OCI-M2 (cell line): ENCODE results near the gene EIF2A.
A peak's percentile ranks its signal among the peaks of the same experiment; 100 is the strongest.
"Not testable (repeated sequence)": the region's sequence is repeated elsewhere in the genome, so short reads cannot be mapped to it uniquely, and the experiment has no call there.

ENCODE experiments used
- DNase-seq: peaks from one replicate; lab custom pipeline; 2025; ENCODE audit not compliant: unreplicated experiment; lab: John Stamatoyannopoulos, UW

EIF2A gene

DNA sequence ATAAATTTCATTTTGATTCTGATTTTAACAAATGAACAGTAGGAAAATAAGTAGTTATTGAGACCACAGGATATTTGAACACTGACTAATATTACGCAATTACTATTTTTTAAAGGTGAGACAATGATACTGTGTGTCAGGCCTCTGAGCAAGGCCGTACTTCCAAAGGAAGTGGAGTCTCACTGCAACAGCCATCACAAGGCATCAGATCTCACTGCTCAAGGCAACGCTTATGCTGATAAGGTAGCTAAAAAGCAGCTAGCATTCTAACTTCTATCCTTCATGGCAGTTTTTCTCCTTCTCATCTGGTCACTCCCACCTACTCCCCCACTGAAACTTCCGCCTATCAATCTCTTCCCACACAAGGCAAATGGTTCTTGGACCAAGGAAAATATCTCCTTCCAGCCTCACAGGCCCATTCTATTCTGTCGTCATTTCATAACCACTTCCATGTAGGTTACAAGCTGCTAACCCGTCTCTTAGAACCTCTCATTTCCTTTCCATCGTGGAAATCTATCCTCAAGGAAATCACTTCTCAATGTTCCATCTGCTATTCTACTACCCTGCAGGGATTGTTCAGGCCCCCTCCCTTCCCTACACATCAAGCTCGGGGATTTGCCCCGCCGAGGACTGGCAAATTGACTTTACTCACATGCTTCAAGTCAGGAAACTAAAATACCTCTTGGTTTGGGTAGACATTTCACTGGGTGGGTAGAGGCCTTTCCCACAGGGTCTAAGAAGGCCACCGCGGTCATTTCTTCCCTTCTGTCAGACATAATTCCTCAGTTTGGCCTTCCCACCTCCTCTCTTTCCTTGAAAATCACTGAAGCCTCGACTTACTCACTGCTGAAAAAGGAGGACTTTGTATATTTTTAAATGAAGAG, 54.3 kb downstream of the EIF2A start:
- DNase-seq: peak; percentile 55

DNA sequence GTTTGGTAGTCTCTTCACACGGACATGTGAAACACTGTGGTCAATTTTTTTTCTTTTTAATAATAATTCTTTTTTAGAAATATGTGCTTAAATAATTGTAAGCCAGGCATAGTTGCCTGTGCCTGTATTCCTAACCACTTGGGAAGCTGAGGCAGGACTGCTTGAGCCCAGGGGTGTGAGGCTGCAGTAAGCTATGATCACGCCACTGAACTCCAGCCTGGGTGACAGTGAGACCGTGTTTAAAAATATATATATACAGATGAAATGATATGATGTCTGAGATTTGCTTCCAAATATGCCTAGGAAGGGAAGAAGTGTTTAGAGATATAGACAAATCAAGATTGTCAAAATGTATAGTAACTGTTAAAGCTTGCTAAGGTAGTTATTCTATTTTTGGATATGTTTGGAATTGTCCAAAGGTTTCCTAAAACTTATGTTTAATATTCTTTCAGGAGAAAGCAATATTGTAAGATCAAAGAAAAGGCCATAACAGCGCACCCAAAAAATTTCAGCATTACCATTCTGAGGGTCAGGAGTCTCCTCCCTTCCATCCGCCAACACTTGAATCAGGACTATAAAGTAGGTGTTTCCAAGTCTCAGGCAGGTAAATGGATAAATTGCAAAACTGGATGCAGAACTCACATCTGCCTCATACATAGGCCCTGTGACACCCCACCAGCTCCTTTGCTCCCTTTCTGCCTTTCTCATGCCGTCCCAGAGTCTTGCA, 56.0 kb downstream of the EIF2A start:
- DNase-seq: no peak

DNA sequence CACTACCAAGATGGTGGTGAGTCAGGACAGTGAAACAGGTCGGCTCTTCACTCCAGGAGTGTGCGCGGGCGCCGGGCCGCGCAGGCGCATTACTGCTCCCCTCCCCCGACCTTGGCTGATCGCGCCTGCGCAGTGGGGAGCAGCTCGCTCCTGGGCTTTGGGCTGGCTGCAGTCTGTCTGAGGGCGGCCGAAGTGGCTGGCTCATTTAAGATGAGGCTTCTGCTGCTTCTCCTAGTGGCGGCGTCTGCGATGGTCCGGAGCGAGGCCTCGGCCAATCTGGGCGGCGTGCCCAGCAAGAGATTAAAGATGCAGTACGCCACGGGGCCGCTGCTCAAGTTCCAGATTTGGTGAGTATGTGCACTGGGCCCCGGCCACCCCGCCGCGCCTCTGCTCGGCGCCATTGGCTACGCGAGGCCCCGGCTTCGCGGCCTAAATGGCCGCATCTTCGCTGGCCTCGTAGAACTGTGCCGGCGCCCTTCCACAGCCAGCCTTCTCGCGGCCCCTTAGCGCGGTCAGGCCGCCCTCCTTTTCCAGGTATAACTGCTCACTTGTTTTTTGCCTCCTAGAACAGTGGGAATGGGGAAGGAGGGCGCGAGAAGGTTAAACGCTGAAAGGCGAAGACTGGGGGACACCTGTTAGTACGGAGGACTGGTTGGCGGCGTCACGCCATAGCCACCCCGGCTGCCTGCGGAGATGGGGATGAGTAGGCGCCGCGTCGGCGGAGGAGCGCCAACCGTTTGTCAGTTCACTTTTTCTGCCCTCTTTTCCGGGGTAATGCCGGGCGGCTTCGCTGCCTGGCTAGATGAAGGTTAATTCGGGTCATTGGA, 56.8 kb downstream of the EIF2A start, which contains the start of gene SELENOT:
SELENOT (plus strand) TSS at position 169 of the 827 bp plus-strand sequence; CDS start at position 211, 42 bp downstream.
- peak; percentile 84 for DNase-seq

DNA sequence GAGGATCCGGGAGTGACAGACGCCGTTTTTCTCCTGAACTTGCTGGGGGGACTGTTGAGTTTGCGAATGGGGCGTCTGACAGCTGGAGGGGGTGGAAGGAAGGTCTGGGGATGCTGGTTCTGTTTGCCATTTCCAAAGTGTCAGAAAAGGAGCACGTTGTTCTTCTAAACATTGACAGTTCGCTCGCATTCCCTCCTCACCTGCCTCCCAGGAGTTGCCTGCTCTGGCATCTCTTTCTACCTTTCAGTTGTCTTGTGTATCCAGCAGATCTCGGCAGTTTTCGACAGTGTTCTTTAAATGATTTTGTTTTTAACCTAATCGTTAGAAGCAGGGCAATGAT, 57.4 kb downstream of the EIF2A start:
- no peak for DNase-seq

DNA sequence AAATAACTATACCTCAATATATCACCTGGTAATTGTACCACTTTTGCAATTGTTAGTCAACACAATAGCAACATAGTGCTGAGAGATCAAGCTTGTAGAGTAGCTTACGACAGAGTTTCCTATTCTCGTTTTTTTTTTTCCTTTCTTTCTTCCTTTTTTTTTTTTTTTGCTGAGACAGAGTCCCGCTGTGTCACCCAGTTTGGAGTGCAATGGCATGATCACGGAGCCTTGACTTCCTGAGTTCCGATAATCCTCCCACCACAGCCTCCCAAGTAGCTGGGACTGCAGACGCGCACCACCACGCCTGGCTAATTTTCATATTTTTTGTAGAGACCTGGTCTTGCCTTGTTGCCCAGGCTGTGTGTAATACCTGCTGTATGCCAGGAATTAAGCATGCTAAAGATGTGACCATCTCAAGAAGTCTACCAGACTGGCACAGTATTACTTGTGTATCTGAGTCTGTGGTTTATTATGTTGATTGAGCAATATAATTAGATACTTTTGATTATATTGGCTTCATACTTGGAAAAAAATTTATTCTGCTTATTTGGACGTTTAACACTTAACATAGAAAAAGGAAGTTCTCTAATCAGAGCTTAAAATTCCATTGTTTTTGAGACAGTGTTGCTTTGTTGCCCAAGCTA, 59.5 kb downstream of the EIF2A start:
- no peak for DNase-seq

DNA sequence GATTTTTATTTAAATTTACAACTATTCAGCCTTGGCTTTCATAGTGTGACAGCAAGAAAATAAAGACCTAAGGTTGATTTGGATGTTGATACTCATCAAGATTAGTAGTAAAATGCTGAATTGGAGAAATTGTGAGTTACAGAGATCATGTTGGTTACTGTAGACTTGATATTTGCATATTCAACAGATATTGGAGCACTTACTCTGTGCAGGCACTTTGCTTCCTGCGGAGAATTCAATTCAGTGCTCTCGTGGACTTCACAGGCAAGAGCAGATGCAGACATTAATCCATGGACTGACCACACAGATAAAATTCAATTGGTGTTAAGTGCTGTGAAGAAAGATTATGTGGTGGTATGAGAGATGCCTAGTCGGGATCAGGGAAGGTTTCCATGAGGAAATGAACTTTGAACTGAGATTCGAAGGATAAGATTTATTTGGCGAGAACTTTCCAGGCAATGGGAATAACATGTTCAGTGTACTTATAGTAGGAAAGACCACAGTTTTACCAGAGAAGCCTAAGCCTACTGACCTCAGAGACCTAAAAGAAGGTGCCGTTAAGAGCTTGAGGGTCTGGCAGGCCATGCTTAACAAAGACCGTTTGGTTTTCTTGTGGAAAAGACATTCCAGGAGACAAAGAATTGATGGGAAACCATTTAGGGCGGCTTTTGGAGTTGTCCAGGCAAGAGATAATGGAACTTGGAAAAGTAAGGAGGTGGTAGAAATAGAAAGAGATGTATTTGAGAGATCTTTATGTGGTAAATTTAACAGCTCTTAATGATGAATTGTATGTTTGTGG, 60.9 kb downstream of the EIF2A start:
- DNase-seq: no peak

DNA sequence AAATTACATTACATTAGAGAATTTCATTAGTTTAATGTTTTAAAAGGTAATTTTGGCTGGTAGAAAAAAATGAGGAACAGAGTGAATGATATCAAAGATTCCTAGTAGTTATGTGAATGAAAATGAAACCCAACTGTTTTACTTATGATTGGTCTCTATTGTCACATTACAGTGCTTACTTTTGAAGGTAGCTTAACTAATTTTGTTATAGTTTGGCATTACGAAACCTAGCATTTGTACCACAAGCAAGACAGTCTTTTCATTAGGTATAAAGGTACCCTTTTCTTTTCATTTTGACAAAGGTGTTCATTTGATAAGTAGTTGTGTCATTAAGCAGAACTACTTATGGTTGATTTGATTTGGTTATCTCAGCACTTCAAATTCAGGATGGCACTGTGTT, 63.4 kb downstream of the EIF2A start:
- no peak for DNase-seq

DNA sequence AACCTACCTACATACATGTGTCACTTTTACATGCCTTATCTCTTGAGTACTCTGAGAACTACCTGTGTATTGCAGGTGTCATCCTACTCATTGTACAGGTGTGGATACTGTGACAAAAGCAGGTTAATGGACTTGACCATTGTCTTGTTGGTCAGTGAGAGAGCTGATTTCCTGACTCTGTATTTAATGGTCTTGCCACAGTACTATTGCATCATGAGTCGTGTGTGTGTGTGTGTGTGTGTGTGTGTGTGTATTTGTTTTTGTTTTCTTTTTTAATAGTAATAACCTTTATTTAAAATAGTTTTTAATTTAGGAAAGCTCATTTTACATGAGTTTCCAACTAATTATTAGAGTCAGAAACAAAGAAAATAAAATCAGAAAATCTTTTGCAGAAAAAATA, 64.2 kb downstream of the EIF2A start:
- no peak for DNase-seq

DNA sequence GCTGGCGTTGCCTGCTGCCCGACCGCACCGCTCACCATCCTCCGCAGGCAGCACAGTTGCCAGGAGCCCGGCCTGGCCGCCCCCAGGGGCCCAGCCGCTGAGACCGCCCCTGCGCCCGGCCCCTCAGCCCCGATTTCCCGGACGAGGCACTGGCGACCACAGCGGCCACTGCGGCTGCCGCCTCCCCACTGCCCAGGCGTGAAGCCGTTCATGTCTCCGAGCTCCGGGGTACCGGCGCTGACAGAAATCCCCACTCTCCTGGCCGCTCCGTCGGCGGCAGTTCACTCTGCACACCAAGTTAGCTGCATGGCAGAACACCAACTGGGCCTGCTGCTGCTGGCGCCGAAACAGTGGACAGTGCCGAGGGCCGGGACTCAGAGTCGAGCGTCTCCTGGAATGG, 65.1 kb downstream of the EIF2A start:
- no peak for DNase-seq

DNA sequence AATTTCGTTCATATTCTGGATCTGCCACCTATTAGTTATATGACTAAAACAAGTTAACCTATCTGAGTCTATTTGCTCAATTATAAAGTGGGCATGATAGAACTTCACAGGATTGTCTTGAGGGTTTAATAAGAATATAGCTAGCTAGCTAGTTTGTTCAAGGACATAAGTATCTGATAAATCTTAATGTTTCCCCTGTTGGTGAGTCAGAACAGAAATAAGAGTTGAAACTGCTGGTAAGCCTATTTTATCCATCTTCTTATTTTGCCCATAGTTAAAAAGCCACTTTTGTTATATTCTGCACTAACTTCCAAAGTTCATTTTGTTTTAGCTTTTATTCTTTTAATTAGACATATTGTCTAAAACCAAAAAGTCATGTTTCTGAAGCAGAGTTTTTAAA, 65.9 kb downstream of the EIF2A start:
- DNase-seq: no peak

DNA sequence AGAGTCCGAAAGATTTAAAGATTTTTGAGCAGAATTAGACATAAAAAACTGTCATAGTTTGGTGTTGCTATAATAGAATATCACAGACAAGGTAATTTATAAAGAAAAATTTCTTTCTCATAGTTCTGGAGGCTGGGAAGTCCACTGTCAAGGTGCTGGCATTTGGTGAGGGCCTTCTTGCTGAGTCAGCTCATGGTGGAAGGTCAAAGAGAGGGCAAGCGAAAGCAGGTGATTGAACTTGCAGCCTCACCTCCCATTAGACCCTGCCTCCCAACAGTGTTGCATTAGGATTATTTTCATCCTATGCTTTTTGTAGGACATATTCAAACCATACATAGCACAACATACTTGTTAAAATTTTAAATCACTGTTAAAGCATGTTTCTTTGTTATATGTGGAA, 66.4 kb downstream of the EIF2A start:
- no peak for DNase-seq

DNA sequence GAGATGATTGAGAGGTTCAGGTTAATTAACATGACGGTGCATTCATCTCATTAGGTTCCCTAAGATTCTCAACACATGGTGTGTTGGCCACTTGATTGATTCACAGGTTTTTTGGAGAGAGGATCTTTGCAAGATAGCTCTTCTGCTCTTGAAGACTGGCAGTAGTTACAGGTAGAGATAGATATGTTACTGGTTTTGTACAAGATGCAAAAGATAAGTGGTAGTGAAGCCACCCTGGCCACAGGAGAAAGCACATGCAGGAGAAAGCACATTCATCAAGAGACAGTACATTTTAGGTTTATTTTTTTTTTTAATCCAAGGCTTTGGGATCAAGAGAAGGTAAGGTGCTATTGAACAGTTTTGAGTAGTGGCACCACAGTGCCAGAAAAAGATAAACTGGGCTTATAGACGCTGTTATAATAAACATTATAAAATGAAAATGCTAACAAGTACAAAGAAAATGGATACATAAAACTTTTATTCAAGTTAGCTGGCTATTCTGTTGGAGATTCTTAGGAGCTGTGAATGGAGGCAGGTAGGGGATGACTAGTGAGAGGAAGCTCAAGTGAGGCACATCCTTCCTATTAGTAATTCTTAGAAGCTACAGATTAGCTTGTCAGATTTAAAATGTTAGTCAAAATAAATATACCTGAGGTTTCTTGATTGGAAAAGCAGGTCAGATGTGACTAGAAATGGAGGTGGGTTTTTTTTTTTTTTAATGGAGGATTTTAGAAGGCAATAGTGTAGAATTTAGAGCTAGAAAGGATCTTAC, 67.3 kb downstream of the EIF2A start:
- no peak for DNase-seq

DNA sequence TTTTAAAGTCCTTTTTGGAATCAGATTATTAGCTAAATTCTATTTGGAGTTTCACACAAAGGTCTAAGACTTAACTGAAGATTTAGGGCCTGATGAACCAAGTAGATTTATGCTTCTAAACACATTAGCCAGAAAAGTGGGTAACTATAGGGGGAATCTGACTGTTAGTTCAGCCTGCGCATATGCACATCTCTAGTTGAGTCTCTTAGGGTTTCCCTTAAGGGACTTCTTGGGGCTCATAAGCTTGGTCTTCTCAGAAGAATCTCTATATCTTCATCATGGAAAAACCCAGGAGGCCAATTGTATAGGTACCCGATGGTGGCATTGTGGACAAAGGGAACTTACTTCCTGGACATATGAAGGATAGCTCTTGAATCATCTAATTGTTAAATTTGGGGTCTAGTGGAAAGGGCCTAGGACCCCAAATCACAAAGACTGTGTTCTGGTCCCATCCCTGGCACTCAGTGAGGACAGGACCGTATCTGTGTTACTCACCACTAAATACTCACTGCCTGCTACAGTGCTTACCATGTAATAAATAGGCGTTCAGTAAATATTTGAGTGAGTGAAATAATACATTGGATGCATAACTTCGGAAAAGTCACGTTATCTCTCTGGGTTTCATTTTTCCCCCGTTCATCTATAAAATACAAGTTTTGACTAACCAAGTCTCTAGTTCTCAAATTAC, 73.6 kb downstream of the EIF2A start:
- no peak for DNase-seq

DNA sequence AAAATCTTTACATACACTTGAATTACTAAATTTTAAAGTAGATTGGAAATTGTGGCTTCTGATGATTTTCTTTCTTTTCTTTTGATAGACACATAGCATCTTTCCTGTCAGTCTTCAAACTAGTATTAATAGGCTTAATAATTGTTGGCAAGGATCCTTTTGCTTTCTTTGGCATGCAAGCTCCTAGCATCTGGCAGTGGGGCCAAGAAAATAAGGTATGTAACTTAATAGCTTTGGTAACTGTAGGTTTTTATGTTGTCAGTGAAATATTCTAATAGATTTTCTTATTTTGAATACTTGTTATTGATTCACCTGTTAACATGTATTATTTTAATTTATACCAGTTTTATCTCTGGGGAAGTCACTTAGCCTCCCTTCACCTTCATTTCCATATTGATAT, 76.4 kb downstream of the EIF2A start:
- DNase-seq: not testable (repeated sequence)

DNA sequence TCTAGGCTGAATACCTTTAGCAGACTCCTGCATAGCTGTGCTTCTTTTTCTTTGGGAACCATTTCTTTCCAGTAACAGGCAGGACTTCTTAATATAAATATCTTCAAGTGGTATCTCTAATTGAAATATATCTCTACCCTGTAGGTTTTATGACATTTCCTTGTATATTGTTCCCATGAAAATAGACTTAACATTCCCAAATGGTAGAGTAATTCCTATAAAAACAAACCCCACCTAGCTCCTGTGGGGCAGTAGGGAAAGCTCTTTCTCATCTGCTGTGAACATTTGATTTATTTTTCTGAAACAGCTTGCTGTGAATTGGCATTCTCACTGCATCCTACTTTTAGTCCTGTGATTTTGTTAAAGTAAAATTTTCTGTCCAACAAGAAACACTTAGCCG, 77.4 kb downstream of the EIF2A start:
- DNase-seq: no peak

DNA sequence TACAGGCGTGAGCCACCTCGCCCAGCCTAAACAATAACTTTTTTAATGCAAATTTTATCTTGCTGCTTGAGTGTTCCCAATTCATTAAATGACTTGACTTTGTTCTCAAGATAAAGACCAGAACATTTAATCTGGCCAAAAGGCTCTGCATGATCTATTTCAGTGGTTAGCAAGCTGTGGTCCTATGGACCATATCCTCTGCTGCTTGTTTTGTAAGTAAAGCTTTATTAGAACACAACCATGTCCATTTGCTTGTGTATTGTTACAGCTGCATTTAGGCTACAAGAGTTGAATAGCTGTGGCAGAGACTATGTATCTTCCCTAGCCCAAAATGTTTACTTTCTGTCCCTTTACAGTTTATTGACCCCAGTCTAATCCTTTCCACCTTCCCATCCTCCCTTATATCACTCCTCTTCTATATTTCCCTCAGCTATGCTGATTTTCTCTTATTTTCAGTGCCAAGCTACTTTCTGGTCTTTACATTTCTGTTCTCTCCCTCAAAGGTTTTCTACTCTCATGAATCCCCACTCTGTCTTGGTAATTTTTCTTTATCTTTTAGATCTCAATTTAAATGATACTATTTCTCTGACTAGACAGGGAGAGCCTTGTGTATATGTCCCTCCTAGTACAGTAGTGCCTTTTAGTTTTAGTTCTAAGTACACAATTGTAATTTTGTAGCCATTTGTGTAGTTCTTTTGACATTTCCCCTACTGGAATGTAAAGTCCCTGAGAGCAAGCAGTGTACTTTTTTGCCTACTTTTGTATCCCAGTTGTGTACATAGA, 79.8 kb downstream of the EIF2A start:
- DNase-seq: no peak

DNA sequence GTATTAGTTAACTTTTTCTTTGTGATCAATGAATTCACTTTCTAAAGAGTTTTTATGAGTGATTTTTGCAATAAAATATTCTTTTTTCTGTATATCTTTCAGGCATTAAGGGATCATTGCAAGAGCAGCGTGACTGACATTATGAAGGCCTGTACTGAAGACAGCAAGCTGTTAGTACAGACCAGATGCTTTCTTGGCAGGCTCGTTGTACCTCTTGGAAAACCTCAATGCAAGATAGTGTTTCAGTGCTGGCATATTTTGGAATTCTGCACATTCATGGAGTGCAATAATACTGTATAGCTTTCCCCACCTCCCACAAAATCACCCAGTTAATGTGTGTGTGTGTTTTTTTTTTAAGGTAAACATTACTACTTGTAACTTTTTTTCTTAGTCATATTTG, 81.0 kb downstream of the EIF2A start:
- no peak for DNase-seq
